Fibroblast of lung (primary cell): Measurements from ENCODE around the gene FZD4. TPM values are rescaled to one million over a fixed set of nuclear protein-coding genes. Genes with fewer than 3 reads are reported as not detected.
"Not testable (repeated sequence)": the region's sequence is repeated elsewhere in the genome, so short reads cannot be mapped to it uniquely, and the experiment has no call there.

Experiments
- DNase-seq, 2 donors: peaks; one replicate each; pipeline versions ENCODE4 v3.0.0 to v3.0.0-alpha.2; 2010; ENCODE audit warnings: low read depth in 2 of 2
- H2AFZ ChIP-seq: 2 replicates; pipeline ENCODE4 v1.5.1; 2012; ENCODE audit warnings: low read length, control low read depth, inconsistent platforms
- H3K27ac ChIP-seq: 2 replicates; pipeline ENCODE4 v1.5.1; 2011; ENCODE audit warnings: low read length, control low read depth; ENCODE audit not compliant: insufficient read depth
- H3K27me3 ChIP-seq: 2 replicates; pipeline ENCODE4 v1.5.1; 2011; ENCODE audit warnings: mild to moderate bottlenecking, low read length; ENCODE audit not compliant: control insufficient read depth, insufficient read depth
- H3K36me3 ChIP-seq: 2 replicates; pipeline ENCODE4 v1.5.1; 2011; ENCODE audit warnings: low read length; ENCODE audit not compliant: control insufficient read depth, insufficient read depth
- H3K4me1 ChIP-seq: 2 replicates; pipeline ENCODE4 v1.5.1; 2011; ENCODE audit warnings: low read length; ENCODE audit not compliant: control insufficient read depth, insufficient read depth; ENCODE audit errors: extremely low read depth
- H3K4me2 ChIP-seq: 2 replicates; pipeline ENCODE4 v1.5.1; 2011; ENCODE audit warnings: low read length, control low read depth; ENCODE audit not compliant: insufficient read depth; ENCODE audit errors: extremely low read depth
- H3K4me3 ChIP-seq, 4 experiments: fragments of 200-600 bp in 1 of 4; sonication (generic) in 1 of 4; replicated peaks in 1 of 4; 2 replicates each; pipeline ENCODE4 v1.5.1; 2011 to 2016; ENCODE audit warnings: low read length in 4 of 4, low read depth in 3 of 4, mild to moderate bottlenecking in 3 of 4, control low read depth in 2 of 4, inconsistent platforms in 1 of 4, mixed read lengths in 1 of 4; ENCODE audit not compliant: insufficient read depth in 1 of 4; ENCODE audit errors: control extremely low read depth in 1 of 4
- H3K79me2 ChIP-seq: 2 replicates; pipeline ENCODE4 v1.5.1; 2012; ENCODE audit warnings: mild to moderate bottlenecking, low read length, inconsistent platforms; ENCODE audit not compliant: control insufficient read depth, insufficient read depth
- H3K9ac ChIP-seq: 2 replicates; pipeline ENCODE4 v1.5.1; 2011; ENCODE audit warnings: mild to moderate bottlenecking, low read length, control low read depth; ENCODE audit not compliant: insufficient read depth
- H3K9me3 ChIP-seq: 2 replicates; pipeline ENCODE4 v1.5.1; 2012; ENCODE audit warnings: low read depth, low read length; ENCODE audit not compliant: control insufficient read depth, insufficient read depth
- H4K20me1 ChIP-seq: 2 replicates; pipeline ENCODE4 v1.5.1; 2011; ENCODE audit warnings: low read length; ENCODE audit not compliant: control insufficient read depth, insufficient read depth; ENCODE audit errors: extremely low read depth
- EZH2 ChIP-seq: IDR thresholded peaks from 2 replicates; pipeline ENCODE4 v1.5.1; 2012; ENCODE audit warnings: low read length, control low read depth, mild to moderate bottlenecking; ENCODE audit errors: missing control alignments
- polyA minus RNA-seq: library from RNA; depleted of rRNA, polyadenylated mRNA; stranded (reverse); fragments of >200 nt; gene quantifications from 2 replicates; pipeline ENCODE4 v1.2.3, GENCODE V29; 2011; ENCODE audit warnings: low replicate concordance
- polyA plus RNA-seq, 2 donors: library from polyadenylated mRNA; depleted of rRNA in 1 of 2; stranded (reverse) in 1 of 2; unstranded in 1 of 2; fragments of >200 nt; gene quantifications; 2 replicates each; pipeline ENCODE4 v1.2.1, GENCODE V29; 2011 to 2012; ENCODE audit warnings: missing spikeins in 1 of 2
- total RNA-seq: library from RNA; depleted of rRNA; stranded (reverse); fragments of >200 nt; gene quantifications from 2 replicates; pipeline ENCODE4 v1.2.1, GENCODE V29; 2014
- TF ChIP-seq, protein P1 (sequence below), 2 donors: IDR thresholded peaks in 1 of 2; conservative IDR thresholded peaks in 1 of 2; 1 replicate in 1 of 2; 2 replicates in 1 of 2; pipeline ENCODE4 v1.5.1; 2011 to 2012; ENCODE audit warnings: low read length in 2 of 2, control low read depth in 1 of 2, inconsistent platforms in 1 of 2, low read depth in 1 of 2, mild to moderate bottlenecking in 1 of 2

FZD4 gene
- total RNA-seq (11.8 and 15.7 TPM in 2 replicates), polyA plus RNA-seq (6.4 and 17.8 TPM in 2 replicates), polyA minus RNA-seq (5.6 and 10.3 TPM in 2 replicates)
- polyA plus RNA-seq (2012) = 4.1 and 11.5 TPM in 2 replicates

DNA sequence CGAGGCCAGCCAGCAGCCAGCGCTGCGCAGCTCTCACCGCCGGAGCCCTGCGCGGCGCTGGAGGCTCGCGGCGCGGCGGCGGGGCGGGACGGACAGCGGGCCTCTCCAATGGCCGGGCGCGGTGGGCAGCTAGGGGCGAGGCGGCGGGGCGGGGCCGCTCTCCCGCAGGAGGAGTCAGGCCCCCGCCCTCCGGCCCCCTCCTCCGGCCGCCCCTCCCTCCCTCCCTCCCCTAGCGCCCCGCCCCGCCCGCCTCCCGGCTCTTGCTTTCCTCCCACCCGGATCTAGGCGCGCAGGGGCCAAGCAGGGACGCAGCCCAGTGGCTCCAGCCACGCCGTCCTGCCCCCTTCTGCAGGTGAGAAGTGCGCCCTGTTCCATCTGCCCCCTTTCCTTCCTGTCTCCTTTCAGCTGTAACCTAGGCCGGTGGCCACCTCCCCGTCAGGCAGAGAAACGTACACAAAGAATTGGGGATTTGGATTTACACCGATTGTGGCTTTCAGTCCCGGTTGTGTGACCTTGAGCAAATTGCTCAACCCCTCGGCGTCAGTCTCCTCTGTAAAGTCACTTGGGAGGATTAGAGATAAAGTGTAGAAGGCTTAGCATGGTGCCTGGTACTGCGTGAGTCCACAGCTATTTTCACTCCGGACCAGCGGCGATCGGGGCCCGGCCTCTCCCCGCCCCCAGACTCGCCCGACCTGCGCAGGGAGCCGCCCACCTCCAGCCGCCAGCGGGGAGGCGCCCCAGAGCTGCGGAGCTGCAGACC is at the start of gene FZD4:
TSS of gene FZD4 (minus strand) at position 35 of the 760 bp plus-strand sequence. CDS start 310 bp downstream, outside the sequence.
- Histone ChIP-seq H3K9me3 (no peaks in the 10 kb centered on the region), H3K36me3 (peaks cover 4% of the 10 kb centered on the region), H3K9ac (peak within 1 kb of the TSS; percentile 62), H2AFZ (peak within 1 kb of the TSS; percentile 99), H3K4me2 (peak within 1 kb of the TSS; percentile 95), H3K4me3 (peak within 1 kb of the TSS; percentile 79 to 88 (median 84)), H3K27me3 (no peaks in the 10 kb centered on the region), H4K20me1 (no peaks in the 10 kb centered on the region), H3K27ac (peak within 1 kb of the TSS; percentile 46), H3K79me2 (peaks cover 8% of the 10 kb centered on the region), H3K4me1 (peaks cover 7% of the 10 kb centered on the region)
- peak; percentile 82 to 88 for DNase-seq
- TF ChIP-seq, protein P1, sequence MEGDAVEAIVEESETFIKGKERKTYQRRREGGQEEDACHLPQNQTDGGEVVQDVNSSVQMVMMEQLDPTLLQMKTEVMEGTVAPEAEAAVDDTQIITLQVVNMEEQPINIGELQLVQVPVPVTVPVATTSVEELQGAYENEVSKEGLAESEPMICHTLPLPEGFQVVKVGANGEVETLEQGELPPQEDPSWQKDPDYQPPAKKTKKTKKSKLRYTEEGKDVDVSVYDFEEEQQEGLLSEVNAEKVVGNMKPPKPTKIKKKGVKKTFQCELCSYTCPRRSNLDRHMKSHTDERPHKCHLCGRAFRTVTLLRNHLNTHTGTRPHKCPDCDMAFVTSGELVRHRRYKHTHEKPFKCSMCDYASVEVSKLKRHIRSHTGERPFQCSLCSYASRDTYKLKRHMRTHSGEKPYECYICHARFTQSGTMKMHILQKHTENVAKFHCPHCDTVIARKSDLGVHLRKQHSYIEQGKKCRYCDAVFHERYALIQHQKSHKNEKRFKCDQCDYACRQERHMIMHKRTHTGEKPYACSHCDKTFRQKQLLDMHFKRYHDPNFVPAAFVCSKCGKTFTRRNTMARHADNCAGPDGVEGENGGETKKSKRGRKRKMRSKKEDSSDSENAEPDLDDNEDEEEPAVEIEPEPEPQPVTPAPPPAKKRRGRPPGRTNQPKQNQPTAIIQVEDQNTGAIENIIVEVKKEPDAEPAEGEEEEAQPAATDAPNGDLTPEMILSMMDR (conservative IDR thresholded peaks at IDR 0.05 in 1 of 2, IDR thresholded peaks at IDR 0.05 in 1 of 2; ENCODE audit: low read depth in 1 of 2, low read length in 2 of 2) = peak in 1 of 2 donors; percentile 4
- TF ChIP-seq EZH2 = no peak

DNA sequence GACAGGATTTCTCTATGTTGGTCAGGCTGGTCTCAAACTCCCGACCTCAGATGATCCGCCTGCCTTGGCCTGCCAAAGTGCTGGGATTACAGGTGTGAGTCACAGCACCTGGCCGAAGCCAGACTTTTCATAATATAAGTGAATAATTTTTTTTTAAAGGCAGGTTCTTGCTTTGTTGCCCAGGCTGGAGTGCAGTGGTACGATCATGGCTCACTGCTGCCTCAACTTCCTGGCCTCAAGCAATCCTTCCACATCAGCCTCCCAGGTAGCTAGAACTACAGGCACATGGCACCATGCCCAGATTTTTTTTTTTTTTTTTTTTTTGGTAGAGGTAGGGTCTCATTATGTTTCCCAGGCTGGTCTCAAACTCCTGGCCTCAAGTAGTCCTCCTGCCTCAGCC is 49.1 kb upstream of the FZD4 start:
- not testable (repeated sequence) for H2AFZ ChIP-seq, H3K79me2 ChIP-seq, H3K27ac ChIP-seq, H3K9ac ChIP-seq, H3K4me2 ChIP-seq, H3K36me3 ChIP-seq, H3K4me1 ChIP-seq, H3K27me3 ChIP-seq, DNase-seq, H4K20me1 ChIP-seq, H3K9me3 ChIP-seq, H3K4me3 ChIP-seq

DNA sequence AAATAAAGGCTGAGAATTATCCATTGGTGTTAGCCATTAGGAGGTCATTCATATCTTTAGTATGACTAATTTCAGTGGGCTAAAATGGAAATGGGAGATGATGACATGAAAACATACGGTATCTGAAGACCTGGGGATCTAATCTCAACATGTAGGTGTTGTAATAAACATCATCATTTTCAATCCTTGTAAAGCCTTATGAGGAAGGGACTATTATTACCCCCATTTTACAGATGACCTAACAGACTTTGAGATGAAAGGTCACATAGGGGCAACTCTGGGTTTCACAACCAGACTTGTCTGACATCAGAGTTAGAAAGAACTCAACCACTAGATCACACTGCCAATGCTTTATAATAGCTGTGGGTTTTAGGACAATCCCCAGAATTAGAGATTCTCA is 47.7 kb upstream of the FZD4 start:
- no peaks in the 10 kb centered on the region for H3K9me3 ChIP-seq
- no peak overlapping the region for H3K4me2 ChIP-seq
- no peaks in the 10 kb centered on the region for H3K4me1 ChIP-seq
- no peak for DNase-seq
- no peaks in the 10 kb centered on the region for H3K27me3 ChIP-seq
- H4K20me1 ChIP-seq = no peaks in the 10 kb centered on the region
- no peak overlapping the region for H3K27ac ChIP-seq
- no peak overlapping the region for H3K9ac ChIP-seq
- H3K79me2 ChIP-seq = no peaks in the 10 kb centered on the region
- H3K4me3 ChIP-seq = no peak overlapping the region
- no peaks in the 10 kb centered on the region for H3K36me3 ChIP-seq
- no peak overlapping the region for H2AFZ ChIP-seq
- TF ChIP-seq EZH2 = no peak
